DMS114 treated with DMSO at 0.1 percent for 48 hours (cell line): ENCODE measurements around the gene DPF3.

Source experiments
- DNase-seq: peaks from one replicate; lab custom pipeline; 2025; ENCODE audit not compliant: unreplicated experiment; lab: John Stamatoyannopoulos, UW

The DPF3 gene

DNA sequence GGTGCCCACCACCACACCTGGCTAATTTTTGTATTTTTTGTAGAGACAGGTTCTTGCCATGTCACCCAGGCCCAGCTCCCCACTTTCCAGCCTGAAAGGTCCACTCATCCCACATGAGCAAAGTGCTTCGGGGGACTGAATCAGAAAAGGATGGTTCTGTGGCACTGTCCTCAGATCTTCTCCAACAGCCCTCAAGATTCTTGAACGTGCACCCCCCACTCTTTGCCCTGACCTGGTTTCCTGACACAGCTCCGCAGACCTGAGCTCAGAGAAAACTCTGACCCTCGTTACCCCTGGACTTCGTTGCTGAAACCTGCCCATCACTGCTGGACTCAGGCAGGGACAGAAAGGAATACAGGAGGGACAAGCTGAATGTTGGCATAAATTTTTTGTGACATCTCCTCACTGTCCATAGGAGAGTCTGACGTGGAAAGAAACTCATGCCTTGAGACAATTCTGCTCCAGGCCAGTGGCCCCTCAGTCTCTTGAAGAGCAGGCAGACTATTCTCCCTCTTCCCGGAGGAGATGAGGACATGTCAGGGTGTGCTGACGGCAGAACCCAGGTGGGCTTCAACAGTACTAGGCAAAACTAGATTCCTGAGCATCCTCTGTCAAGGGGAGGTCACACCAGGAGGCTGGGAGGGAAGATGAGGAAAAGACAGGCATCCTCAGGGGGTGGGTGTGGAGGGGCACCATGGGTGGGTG lies 149.3 kb downstream of the DPF3 start:
- no peak for DNase-seq

DNA sequence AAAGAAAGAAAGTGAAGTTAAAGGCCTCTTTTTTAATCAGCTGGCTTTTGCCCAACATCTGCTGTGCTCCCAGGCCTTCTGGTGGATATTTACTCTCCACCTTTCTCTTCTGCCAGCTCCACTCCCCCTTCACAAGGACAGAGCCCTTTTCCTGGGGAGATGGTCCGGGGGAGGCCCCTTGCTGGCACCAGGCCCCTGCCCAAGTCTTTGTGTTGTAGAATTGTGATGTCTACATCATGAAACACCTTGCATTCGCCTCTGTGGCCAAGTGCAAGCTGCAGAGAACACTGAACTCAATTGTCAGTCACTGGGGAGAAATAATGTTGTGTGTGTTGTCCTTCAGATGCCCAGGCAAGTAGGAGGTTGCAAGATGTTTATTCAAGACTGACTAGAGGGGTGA lies 150.3 kb downstream of the DPF3 start:
- no peak for DNase-seq

DNA sequence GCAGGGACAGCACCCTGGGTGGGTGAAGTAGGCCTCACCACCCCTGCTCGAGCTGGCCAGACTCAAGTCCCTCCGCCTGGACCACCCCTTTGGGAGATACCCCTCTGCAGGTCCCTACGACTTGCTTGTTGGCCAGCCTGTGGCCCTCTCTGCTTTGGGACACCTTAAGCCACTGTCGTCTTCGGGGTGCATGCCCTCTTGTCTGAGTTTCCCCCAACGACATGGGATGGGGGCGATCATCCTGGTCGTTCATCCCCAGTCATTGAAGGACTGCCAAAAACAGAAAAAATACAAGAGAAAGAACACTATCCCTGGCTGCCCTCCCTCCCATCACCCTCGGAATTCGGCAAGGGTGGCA lies 151.1 kb downstream of the DPF3 start:
- DNase-seq = no peak

DNA sequence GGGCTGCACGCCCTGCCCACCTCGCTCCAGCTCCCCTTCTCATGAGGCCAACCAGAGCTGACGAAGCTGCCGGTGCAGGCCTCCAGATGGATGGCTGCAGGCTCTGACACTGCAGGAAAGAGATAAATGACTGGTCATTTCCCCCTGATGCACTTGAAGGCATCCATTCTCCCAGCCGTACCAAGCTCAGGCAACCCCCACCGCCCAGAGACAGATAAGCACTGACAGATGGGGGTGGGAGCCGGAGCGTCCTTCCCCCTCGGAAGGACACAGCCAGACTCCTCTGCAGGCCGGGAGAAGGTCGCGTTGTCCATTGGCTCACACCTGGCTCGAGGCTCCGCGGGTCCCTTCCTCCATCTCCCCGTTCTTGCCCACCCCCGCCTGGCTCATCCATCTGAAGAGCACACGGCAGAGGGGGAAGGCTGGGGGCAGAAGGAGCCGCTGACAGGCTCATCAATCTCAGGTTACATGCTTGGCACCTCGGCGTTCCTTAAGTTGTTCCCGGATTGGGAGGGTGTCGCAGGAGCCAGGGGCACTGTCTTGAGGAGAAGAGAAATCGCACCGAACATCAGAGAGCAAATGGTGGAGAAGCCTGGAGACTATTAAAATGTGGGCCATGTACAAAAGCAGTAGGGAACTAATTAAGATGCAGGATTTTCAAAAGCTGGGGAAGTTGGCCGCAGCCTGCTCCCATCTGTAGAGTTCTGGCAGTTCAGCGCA lies 151.6 kb downstream of the DPF3 start:
- no peak for DNase-seq

DNA sequence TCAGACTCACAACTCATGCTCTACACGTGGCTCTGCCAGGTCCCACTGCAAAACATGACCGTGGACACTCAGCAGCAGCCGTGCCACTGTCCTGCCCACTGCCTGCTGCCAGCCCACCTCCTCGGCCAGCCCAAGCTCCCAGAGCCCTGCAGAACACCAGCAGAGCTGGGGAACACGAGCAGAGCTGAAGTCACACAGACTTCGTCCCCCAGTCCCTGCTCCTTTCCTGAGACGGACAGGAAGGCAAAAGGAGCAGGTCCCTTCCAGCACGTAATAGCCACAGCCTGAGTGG lies 152.1 kb downstream of the DPF3 start:
- DNase-seq = no peak

DNA sequence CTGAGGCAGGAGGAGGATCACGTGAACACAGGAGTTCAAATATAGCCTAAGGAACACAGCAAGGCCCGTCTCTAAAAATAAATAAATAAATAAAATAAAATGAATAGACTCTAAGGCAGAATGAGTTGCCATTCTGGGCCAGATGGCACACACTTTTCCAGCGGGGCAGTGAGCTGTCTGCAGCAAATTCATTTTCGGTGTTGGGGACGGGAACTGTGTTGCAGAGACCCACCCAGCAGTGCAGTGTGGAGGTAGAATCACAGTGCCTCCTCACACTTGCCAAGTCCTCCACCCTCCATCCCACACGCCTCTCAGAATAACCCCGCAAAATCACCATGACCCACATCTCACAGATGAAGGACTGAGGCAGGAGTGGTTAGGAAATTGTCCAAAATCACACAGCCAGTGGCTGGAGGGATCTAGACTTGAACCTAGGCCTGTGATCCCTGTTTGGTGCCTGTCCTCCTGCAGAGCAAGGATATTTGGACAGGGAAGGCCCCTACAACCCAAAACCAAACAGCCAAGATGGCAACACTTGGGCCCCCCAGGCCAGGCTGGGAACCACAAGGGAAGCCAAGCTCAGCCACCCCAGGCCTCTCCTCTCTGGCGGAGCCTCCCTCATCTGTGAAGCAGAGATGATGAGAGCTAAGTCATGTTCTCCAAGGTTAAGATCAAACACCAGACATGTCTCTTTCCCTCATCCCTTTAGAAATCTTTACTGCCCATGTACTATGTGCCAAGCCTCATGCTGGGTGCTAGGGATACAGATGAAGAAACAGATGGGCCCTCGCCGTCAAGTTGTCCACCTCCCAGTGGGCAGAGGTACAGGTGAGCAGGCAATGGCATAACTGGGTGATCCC lies 152.7 kb downstream of the DPF3 start:
- DNase-seq = no peak

DNA sequence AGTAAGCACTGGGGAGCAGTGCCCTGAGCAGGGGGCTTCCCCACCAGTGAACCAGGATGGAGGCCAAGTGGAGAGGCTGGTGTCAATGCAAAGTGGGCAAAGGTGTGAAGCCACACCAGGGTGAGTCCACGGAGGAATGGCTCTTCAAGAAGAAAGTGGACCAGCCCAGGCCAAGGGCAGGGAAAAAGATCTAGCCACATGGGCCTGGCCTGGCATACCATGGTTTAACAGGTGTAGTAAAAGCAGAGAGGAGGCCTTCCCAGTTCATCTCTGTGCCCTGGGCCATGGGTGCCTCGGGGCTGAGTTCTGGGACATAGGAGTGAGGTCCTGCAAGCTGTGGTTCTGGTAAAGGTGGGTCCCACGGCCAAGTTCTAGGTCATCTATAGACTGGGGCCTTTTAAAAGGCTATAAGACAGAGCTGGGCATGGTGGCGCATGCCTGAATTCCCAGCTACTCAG lies 153.4 kb downstream of the DPF3 start:
- DNase-seq = no peak

DNA sequence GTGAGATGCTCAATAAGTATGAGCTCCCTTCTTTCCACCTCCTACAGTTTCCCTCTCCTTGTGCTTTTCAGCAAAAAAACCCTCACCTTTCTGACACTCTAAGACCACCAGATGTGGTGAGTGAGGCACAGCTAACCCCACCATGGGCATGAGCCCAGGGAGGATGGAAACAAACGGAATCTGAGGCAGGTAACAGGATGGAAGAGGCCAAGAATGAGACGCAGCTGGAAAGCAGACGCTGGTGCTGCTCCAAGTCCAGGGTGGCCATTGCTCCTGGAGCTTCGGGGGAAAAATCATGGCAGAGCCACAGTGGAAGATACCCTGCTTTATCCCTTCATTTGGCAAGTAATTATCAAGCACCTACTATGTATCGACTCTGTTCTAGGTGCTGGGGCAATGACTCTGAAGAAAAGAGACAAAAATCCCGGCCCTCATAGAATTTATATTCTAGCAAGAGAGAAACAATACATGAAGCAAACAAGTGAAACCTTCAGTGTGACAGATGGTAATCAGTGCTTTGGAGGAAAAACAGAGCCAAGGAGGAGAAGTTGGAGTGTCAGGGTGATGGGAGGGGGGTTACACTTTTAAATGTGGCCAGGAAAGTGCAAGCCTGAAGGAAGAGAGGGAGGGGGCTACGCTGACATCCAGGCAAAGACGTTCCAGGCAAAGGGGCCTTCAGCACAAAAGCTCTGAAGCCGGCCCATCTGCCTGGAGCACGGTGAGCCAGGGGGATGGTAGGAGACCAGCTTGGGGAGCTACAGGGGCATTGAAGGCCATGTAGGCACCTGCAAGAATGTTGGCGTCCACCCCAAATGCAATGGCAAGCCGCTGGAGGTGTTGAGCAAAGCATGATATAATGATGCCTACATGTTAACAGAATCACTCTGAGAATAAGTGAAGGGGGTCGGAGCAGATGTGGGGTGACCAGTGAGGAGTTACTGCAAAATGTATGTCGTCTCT lies 154.2 kb downstream of the DPF3 start:
- no peak for DNase-seq

DNA sequence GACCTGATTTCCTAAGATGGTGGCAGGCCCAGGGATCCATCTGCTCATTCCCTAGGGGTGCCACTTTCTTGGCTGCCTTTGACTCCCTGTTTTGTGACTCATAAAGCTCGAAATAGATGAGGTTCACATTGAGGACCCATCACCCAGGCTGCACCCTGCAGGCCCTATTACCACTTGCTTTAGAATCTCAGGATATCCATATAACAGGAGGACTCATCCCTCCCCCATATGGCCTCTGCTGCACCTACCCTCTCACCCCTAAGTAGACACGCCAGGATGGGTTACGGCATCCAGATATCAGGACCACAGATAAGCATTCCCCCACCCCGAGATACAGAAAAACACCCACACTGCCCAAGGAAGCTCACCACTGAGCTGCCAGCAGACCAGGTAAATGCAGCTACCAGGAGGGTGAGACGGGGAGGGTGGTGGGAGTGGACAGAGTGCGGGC lies 155.7 kb downstream of the DPF3 start:
- DNase-seq = no peak

DNA sequence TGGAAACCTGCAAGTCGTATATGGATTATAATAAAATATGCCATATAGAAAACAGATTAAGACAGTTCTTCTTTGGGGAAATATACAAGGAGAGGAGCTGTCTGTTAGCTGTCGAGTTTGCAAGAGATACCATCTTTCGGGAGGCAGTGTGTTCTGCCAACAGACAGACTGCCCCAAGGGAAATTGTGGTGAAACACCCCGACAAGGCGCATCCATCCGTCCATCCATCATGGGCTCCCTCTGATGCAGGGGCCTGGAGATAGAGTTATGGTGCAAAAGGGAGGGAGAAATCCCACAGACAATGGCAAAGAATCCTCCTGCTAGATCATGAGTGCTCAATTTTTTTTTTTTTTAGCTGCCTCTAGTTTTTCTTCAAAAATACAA lies 156.3 kb downstream of the DPF3 start:
- DNase-seq = no peak

DNA sequence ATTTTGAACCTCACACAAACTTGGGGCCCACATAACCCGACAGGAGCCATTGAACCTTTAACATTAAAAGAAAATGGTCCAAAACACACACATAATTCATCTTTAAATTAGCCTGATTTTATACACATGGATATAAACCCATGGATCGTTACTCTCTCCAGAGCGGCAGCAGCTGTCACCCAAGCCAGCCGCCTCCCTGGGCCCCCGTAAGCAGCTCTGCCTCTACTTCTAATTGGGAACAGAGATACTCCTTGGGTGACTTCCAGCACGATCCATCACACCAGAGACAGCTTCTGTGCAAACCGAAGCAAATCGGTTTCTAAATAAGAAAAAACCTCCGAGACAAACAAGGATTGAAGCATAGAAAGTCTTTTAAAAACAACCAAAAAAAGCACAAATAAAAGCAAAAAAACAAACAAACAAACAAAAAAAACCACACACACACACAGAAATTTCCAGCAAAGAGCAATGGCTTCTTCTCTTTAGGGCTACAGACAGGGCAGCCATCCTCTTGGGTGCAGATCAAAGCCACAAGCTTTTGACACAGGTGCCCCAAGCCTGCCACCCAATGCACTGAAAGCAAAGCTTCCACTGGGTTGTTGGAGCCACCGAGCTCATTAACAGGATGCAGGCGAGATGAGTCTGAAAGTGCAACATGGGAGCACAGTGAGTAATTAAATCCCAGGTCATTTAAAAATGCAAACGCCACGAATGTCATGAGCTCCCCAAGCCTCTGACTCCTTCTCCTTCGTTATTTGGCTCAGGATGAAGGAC lies 156.9 kb downstream of the DPF3 start:
- no peak for DNase-seq

DNA sequence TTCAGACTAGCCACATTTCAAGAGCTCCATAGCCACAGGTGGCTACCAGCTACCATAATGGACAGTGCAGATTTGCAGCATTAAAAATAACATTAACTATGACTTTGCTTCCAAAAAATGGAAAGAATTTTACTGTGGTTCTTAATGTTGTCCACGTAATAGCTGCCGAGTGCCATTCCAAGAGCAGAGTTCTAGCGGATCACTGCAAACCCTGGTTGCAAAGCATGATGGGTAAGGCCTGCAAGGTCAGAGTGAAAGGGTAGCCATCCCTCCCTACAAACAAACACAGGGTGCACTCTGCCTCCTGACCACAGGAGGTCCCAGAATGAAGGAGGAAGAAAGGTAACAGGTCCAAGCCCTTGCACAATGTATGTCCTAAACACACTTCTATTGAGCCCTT lies 157.6 kb downstream of the DPF3 start:
- no peak for DNase-seq

DNA sequence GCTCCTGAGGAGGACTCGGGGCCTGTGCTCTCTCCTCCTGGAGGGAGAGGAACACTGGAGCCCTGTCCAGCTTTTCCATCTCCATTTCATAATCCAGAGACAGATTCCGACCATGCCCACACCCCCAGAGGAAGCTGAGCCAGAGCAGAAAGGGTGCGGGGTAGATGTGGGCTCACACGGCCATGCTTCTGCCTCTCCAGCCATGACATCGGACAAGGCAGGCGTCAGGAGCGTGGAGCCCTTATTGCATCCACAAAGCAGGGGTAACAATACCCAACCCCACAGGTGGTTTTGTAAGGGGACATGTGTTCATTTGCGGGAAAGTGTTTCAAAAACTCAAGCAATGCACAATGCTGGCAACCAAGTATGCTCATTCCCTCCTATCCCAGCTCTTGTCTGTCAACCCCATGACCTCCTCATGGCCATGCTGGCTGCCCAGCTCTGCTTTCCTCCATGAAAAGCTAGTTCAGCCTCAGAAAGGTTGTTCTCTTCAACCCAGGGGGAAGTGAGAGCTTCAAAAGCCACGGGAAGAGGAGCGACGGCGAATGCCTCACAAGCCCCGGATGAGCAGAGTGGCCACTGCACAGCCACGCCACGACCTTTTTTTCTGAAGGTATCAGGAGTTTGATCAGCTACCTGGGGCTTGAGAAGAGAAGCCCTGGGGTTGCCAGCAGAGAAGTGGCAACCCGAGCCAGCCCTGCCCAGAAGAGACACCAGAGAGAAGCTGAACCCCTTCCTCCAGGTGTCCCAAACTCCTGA lies 161.7 kb downstream of the DPF3 start:
- no peak for DNase-seq

DNA sequence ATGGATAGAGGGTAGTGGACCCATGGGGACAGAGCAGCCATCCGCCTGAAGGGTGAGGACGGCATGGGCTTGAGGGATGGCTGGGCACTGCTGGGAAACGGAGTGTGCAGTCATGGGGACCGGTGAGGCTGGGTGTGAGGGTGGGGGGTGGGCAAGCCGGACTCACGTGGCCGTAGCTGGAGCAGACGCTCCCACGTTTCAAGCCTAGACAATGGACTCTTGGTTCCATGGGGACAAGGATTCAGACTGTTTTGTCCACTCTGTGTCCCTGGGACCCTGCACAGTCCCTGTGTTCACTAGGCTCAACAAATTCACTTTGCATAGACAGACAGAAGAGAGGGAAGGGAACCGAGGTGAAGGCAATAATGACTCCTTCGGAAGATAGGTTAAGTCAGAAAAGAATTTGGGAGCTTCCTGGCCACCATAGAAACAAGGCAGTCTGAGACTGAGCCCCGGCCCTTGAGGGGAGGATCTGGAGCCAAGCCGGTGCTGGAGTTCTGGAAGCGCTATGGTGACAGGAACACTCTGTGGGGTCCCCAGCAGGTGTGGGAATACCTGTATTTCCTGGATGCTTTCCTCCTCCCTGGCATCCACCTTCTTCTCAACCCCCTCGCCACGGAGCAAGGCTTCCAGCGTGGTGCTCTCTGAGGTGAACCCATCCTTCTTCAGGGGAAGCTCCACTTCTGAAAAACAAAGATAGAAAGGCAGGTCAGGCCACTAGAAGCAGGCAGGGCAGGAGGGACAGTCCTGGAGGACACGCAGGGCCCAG lies 162.5 kb downstream of the DPF3 start:
- no peak for DNase-seq

DNA sequence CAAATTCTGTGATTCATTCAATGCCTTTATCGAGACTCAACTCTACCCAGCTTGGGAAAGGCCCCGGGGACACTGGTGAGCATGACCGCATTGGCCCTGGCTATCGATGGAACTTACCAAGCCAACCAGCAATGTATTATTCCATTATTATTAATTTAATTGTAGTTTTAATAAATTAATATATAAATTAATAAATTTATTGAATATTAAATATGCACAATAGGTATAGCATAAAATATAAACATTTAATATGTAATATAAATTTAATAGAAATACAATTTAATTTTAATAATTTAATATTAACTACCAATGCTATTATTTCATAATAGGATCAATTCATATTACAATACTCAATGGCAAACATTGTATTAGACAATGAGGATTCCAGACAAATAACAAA lies 163.4 kb downstream of the DPF3 start:
- DNase-seq = no peak

DNA sequence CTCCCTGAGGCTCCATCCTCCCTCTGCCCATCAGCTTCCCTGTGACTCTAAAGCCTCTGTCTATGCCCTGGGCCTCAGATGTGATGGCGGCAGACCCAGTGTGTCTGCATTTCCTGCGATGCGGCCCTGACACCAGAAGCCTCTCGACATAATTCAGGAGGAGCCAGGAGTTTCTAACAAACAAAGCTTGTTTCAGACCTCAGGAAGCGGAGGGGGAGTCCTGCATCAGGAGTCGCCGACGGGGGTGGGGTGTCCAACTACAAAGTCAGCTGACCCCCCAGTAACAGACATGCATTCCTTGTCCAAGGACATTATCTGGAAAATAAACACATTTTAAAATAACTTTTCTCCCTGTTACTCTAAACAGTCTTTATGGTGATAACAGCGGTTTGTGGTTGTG lies 167.5 kb downstream of the DPF3 start:
- DNase-seq = no peak

DNA sequence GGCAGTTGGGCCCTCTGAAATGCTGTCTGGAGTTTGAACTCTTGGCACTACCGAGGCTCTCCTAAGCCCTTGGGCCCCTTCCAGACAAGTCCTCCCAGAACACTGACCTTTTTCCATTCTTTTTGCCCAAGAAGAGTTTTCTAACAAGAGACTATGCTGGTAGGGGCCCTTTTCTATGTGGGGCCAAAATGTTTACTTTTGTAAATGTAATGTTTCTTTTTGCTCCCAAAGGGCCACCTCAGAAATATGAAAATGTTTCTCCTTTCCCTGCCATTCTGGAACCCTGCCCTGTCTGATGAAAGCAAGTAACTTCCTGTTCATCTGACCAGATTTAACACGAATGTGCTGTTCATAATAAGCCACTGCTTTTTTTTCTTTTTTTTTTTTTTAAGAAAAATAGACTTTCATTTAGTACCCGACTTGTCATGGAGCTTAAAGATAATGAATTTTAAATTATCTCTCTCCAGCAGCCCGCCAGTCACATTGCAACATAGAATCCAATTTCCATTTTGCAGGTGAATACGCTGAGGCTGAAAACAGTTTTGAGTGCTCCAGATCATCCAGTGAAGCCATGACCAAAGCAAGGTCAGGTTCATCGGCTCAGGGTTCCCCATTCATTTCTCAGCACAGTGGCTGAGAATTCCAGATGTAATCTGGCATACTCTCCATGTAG lies 169.9 kb downstream of the DPF3 start:
- DNase-seq = no peak

DNA sequence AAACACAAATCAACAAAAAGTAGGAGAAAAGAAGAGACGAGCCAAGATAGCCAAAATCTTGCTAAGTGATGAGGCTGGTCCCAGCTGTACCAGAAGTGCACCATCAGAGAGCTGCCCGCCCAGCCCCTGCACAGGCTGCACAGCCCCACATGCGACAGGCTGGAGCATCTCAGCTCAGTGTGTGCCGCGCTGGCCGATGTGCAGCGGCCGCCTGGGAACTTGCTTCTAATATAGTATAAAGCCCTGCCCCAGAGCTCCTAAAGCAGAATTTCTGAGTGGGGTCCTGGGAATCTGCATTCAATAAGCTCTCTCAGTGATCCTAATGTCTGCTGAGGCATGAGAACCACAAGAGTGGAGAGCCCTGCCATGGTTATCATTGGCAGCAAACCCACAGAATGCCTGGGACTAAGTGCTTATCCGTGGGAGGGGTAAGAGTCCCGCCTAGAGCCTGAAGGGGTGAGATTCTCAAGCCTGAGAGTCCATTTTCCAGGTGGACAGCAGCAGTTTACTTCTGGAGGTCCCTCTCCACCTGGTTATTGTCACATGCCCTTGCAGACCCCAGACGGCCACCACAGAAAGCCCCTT lies 171.6 kb downstream of the DPF3 start:
- no peak for DNase-seq
